Chondrocyte (in vitro differentiated cells): ENCODE measurements around the gene SLC22A17. TPM values are rescaled to one million over a fixed set of nuclear protein-coding genes. Genes with fewer than 3 reads are reported as not detected.

Experiments
- DNase-seq: peaks from one replicate; pipeline ENCODE4 v3.0.0; 2021; ENCODE audit warnings: mixed read lengths, low spot score
- H3K27ac Mint-ChIP-seq: one replicate; pipeline ENCODE4 v1.8.0; 2021; ENCODE audit warnings: mild to moderate bottlenecking, moderate library complexity, mixed read lengths; ENCODE audit not compliant: unreplicated experiment
- H3K27me3 Mint-ChIP-seq: 2 replicates; pipeline ENCODE4 v1.8.0; 2021; ENCODE audit warnings: low read depth, mixed read lengths
- H3K36me3 Mint-ChIP-seq: 2 replicates; pipeline ENCODE4 v1.8.0; 2021; ENCODE audit warnings: low read depth, mixed read lengths
- H3K4me1 Mint-ChIP-seq: 2 replicates; pipeline ENCODE4 v1.8.0; 2021; ENCODE audit warnings: low read depth, mild to moderate bottlenecking, mixed read lengths
- H3K4me3 Mint-ChIP-seq: one replicate; pipeline ENCODE4 v1.8.0; 2021; ENCODE audit warnings: mild to moderate bottlenecking, moderate library complexity, mixed read lengths; ENCODE audit not compliant: unreplicated experiment
- H3K9me3 Mint-ChIP-seq: 2 replicates; pipeline ENCODE4 v1.8.0; 2021; ENCODE audit warnings: low read depth, mixed read lengths
- CTCF ChIP-seq: fragments of 200-600 bp; sonication (generic); IDR thresholded peaks from 2 replicates; pipeline ENCODE4 v1.5.0; 2021; ENCODE audit warnings: antibody characterized with exemption, mild to moderate bottlenecking, moderate library complexity
- total RNA-seq: library from RNA; stranded (reverse); gene quantifications from 3 replicates; pipeline ENCODE4 v1.2.1, GENCODE V29; 2021

SLC22A17 gene
- total RNA-seq, 1 donor from 2014 or later = 40.3 TPM

GRCh38 chr14:23385244-23385641 is 32.6 kb upstream of the SLC22A17 start:
- Mint-ChIP-seq H3K4me3 (no peak overlapping the region), H3K27ac (no peak overlapping the region), H3K4me1 (no peaks in the 10 kb centered on the region), H3K9me3 (no peaks in the 10 kb centered on the region), H3K27me3 (peaks cover 59% of the 10 kb centered on the region), H3K36me3 (no peaks in the 10 kb centered on the region)
- no peak for DNase-seq
- TF ChIP-seq CTCF = no peak

DNA sequence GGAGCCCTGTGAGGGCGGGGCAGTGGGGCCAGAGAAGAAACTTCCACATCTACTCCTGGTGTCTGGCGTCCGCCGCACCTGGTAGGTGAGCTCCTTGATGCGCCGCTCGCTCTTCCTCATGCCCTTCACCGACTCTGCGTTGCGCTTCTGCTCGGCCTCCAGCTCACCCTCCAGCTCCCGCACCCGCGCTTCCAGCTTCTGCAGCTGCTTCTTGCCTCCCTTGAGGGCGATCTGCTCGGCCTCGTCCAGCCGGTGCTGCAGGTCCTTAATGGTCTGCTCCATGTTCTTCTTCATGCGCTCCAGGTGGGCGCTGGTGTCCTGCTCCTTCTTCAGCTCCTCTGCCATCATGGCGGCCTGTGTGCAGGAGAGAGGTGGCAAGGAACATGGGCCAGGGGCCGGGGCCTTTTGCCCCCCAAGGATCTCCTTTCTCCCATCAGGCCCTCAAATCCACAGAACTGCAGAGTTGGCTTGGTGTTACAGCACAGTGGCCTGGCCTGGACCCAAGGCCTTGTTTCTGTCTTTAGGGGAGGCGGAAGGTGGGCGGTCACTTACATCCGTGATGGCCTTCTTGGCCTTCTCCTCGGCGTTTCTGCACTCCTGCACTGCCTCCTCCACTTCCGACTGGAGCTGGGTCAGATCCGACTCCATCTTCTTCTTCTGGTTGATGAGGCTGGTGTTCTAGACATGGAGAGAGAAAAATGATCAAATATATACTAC is 31.8 kb upstream of the SLC22A17 start:
- no peak overlapping the region for H3K27ac Mint-ChIP-seq
- H3K4me1 Mint-ChIP-seq = no peaks in the 10 kb centered on the region
- no peak for DNase-seq
- H3K4me3 Mint-ChIP-seq = no peak overlapping the region
- peaks cover 58% of the 10 kb centered on the region for H3K27me3 Mint-ChIP-seq
- TF ChIP-seq CTCF = no peak
- H3K36me3 Mint-ChIP-seq = no peaks in the 10 kb centered on the region
- no peaks in the 10 kb centered on the region for H3K9me3 Mint-ChIP-seq

GRCh38 chr14:23382731-23383440 is 30.2 kb upstream of the SLC22A17 start:
- H3K9me3 Mint-ChIP-seq = no peaks in the 10 kb centered on the region
- no peaks in the 10 kb centered on the region for H3K4me1 Mint-ChIP-seq
- peak; percentile 50 for DNase-seq
- H3K27me3 Mint-ChIP-seq = peaks cover 58% of the 10 kb centered on the region
- H3K27ac Mint-ChIP-seq = no peak overlapping the region
- H3K4me3 Mint-ChIP-seq = no peak overlapping the region
- no peak for TF ChIP-seq CTCF
- no peaks in the 10 kb centered on the region for H3K36me3 Mint-ChIP-seq

- peaks cover 59% of the 10 kb centered on the region for H3K27me3 Mint-ChIP-seq
- no peak overlapping the region for H3K27ac Mint-ChIP-seq
- peak; percentile 72 for DNase-seq
- no peaks in the 10 kb centered on the region for H3K4me1 Mint-ChIP-seq
- H3K36me3 Mint-ChIP-seq = no peaks in the 10 kb centered on the region
- H3K4me3 Mint-ChIP-seq = no peak overlapping the region
- H3K9me3 Mint-ChIP-seq = no peaks in the 10 kb centered on the region
- TF ChIP-seq CTCF = no peak
Observed at GRCh38 chr14:23382276-23382675, 29.6 kb upstream of the SLC22A17 start.

- peaks cover 60% of the 10 kb centered on the region for H3K27me3 Mint-ChIP-seq
- no peak overlapping the region for H3K4me3 Mint-ChIP-seq
- TF ChIP-seq CTCF = no peak
- H3K27ac Mint-ChIP-seq = no peak overlapping the region
- no peaks in the 10 kb centered on the region for H3K36me3 Mint-ChIP-seq
- no peaks in the 10 kb centered on the region for H3K9me3 Mint-ChIP-seq
- DNase-seq = peak; percentile 42
- H3K4me1 Mint-ChIP-seq = no peaks in the 10 kb centered on the region
Observed at GRCh38 chr14:23381871-23382270, 29.2 kb upstream of the SLC22A17 start.
